NOMO-1 (cell line): Measurements from ENCODE around the gene ATL2.

ENCODE experiments used
- DNase-seq, 2 experiments: peaks; one replicate each; lab custom pipeline; 2025; ENCODE audit not compliant: unreplicated experiment in 2 of 2; lab: John Stamatoyannopoulos, UW

The ATL2 gene

GRCh38 chr2:38255211-38255610 is 121.9 kb downstream of the ATL2 start:
- DNase-seq, result no peak

GRCh38 chr2:38254796-38255195 is 122.3 kb downstream of the ATL2 start:
- no peak for DNase-seq

GRCh38 chr2:38251940-38252339 is 125.1 kb downstream of the ATL2 start:
- DNase-seq, result peak in 1 of 2 experiments; percentile 1

GRCh38 chr2:38248707-38249106 is 128.4 kb downstream of the ATL2 start:
- DNase-seq, result no peak

- DNase-seq, result no peak
Observed at GRCh38 chr2:38248255-38248654, 128.8 kb downstream of the ATL2 start.

GRCh38 chr2:38246105-38246504 is 131.0 kb downstream of the ATL2 start:
- no peak for DNase-seq

GRCh38 chr2:38245114-38245641 is 131.9 kb downstream of the ATL2 start:
- peak in 1 of 2 experiments; percentile 5 for DNase-seq

- DNase-seq, result no peak
Observed at GRCh38 chr2:38244301-38244700, 132.8 kb downstream of the ATL2 start.
